ENCODE results near the gene CSGALNACT2. TPM values are rescaled to one million over a fixed set of nuclear protein-coding genes. Genes with fewer than 3 reads are reported as not detected.

The CSGALNACT2 gene
- total and polyA plus RNA-seq, 5 donors from 2014 or later, result 17.2 to 69.4 (median 24.6) TPM

DNA sequence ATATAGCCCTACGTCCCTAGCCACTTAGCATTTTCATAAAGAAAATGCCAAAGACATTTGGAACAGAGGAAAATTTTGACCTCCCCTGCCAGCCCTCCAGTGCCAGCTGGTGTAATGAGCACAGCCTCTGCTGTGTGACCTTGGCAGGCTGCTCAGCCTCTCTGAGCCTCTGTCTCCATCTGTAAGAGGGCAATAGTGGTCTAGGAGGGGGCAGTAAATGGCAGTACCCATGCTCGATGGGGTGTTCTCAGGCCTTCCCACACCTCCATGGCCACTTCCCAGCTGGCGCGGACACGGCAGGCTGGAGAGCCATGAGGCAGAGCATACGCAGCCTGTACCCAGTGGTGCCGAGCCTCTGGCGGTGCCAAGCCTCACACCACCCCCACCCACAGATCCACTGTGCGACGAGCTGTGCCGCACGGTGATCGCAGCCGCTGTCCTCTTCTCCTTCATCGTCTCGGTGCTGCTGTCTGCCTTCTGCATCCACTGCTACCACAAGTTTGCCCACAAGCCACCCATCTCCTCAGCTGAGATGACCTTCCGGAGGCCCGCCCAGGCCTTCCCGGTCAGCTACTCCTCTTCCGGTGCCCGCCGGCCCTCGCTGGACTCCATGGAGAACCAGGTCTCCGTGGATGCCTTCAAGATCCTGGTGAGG lies 24.0 kb upstream of the CSGALNACT2 start:
- H3K4me1 ChIP-seq (ENCODE audit: control insufficient read depth, insufficient read depth, low read length, poor library complexity, severe bottlenecking), result peaks cover 4% of the 10 kb centered on the region
- peak overlapping the region in 1 of 4 donors; percentile 58 for H3K4me3 Mint-ChIP-seq
- H3K9me3 Mint-ChIP-seq, result no peaks in the 10 kb centered on the region
- DNase-seq (no peak), ATAC-seq (ENCODE audit: low read depth in 2 of 2) (no peak)
- peak overlapping the region in 1 of 3 donors; percentile 62 for H3K27ac Mint-ChIP-seq
- H3K9me3 ChIP-seq (ENCODE audit: control insufficient read depth in 2 of 2, low read length in 2 of 2), result no peaks in the 10 kb centered on the region
- H3K27me3 ChIP-seq (ENCODE audit: control insufficient read depth, insufficient read depth, low read length), result no peaks in the 10 kb centered on the region
- no peak overlapping the region for H3K27ac ChIP-seq (ENCODE audit: insufficient read depth, low read length, poor library complexity, severe bottlenecking)
- no peaks in the 10 kb centered on the region for H3K27me3 Mint-ChIP-seq
- H3K4me1 Mint-ChIP-seq, result peaks cover 0 to 9% (median 1%) of the 10 kb centered on the region in 4 donors
- H3K4me3 ChIP-seq (ENCODE audit: low read depth, low read length), result no peak overlapping the region
- H3K36me3 Mint-ChIP-seq, result no peaks in the 10 kb centered on the region
- H3K36me3 ChIP-seq (ENCODE audit: control insufficient read depth, insufficient read depth, low read length), result no peaks in the 10 kb centered on the region

- Histone ChIP-seq H3K27me3 (ENCODE audit: control insufficient read depth, insufficient read depth, low read length) (no peaks in the 10 kb centered on the region), H3K9me3 (ENCODE audit: control insufficient read depth in 2 of 2, low read length in 2 of 2) (no peaks in the 10 kb centered on the region), H3K4me1 (ENCODE audit: control insufficient read depth, insufficient read depth, low read length, poor library complexity, severe bottlenecking) (peaks cover 10% of the 10 kb centered on the region), H3K27ac (ENCODE audit: insufficient read depth, low read length, poor library complexity, severe bottlenecking) (no peak overlapping the region), H3K36me3 (ENCODE audit: control insufficient read depth, insufficient read depth, low read length) (no peaks in the 10 kb centered on the region), H3K4me3 (ENCODE audit: low read depth, low read length) (no peak overlapping the region)
- no peaks in the 10 kb centered on the region for H3K36me3 Mint-ChIP-seq
- H3K27ac Mint-ChIP-seq, result peak overlapping the region in 1 of 3 donors; percentile 62
- no peaks in the 10 kb centered on the region for H3K27me3 Mint-ChIP-seq
- DNase-seq (no peak), ATAC-seq (ENCODE audit: low read depth in 2 of 2) (no peak)
- H3K9me3 Mint-ChIP-seq, result no peaks in the 10 kb centered on the region
- peak overlapping the region in 1 of 4 donors; percentile 58 for H3K4me3 Mint-ChIP-seq
- peaks cover 0 to 13% (median 1%) of the 10 kb centered on the region in 4 donors for H3K4me1 Mint-ChIP-seq
Observed at GRCh38 chr10:43114743-43115611, 23.3 kb upstream of the CSGALNACT2 start.

DNA sequence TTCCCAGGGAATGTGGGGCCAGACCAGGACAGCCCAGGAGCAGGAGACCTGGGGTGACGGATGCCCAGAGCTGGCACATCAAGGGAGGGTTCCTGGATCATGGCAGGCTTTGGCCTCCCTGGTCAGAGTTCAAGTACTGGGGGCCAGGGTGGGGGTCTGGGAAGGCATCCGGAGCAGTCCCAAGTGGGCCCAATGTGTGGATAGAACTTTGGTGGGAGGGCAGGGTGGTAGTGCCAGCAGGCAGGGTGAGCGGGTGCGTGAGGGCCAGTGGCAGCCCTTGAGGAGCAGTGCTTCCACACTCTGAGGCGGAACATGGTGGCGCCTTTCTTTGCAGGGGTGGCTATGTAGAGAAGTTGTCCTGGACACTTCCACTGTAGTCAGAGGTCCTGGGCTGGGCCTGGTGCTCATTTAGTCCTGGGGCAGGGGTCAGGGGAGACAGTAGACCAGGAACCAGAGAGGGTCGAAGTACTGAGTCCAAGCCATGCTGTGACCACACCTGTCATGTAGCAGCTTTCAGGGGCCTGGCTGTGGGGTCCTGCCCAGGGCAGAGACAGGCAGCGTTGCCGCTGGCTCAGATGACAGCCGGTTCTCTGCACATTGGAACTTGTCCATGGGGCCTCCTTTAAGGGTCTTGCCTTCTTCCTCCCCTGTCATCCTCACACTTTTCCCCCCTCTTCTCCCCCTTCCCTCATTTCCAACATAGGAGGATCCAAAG lies 22.2 kb upstream of the CSGALNACT2 start:
- Mint-ChIP-seq H3K36me3 (no peaks in the 10 kb centered on the region), H3K27me3 (no peaks in the 10 kb centered on the region), H3K4me1 (peaks cover 4 to 24% (median 11%) of the 10 kb centered on the region in 4 donors), H3K27ac (peak overlapping the region in 2 of 3 donors; percentile 60 to 71), H3K9me3 (no peaks in the 10 kb centered on the region), H3K4me3 (no peak overlapping the region)
- DNase-seq (no peak), ATAC-seq (ENCODE audit: low read depth in 2 of 2) (no peak)
- no peaks in the 10 kb centered on the region for H3K27me3 ChIP-seq (ENCODE audit: control insufficient read depth, insufficient read depth, low read length)
- no peaks in the 10 kb centered on the region for H3K9me3 ChIP-seq (ENCODE audit: control insufficient read depth in 2 of 2, low read length in 2 of 2)
- no peak overlapping the region for H3K4me3 ChIP-seq (ENCODE audit: low read depth, low read length)
- no peak overlapping the region for H3K27ac ChIP-seq (ENCODE audit: insufficient read depth, low read length, poor library complexity, severe bottlenecking)
- peaks cover 21% of the 10 kb centered on the region for H3K4me1 ChIP-seq (ENCODE audit: control insufficient read depth, insufficient read depth, low read length, poor library complexity, severe bottlenecking)
- no peaks in the 10 kb centered on the region for H3K36me3 ChIP-seq (ENCODE audit: control insufficient read depth, insufficient read depth, low read length)

GRCh38 chr10:43116596-43116995 lies 21.6 kb upstream of the CSGALNACT2 start:
- H3K9me3 Mint-ChIP-seq, result no peaks in the 10 kb centered on the region
- H3K27me3 Mint-ChIP-seq, result no peaks in the 10 kb centered on the region
- no peaks in the 10 kb centered on the region for H3K36me3 Mint-ChIP-seq
- no peak overlapping the region for H3K4me3 ChIP-seq (ENCODE audit: low read depth, low read length)
- DNase-seq (no peak), ATAC-seq (ENCODE audit: low read depth in 2 of 2) (no peak)
- no peaks in the 10 kb centered on the region for H3K9me3 ChIP-seq (ENCODE audit: control insufficient read depth in 2 of 2, low read length in 2 of 2)
- no peaks in the 10 kb centered on the region for H3K27me3 ChIP-seq (ENCODE audit: control insufficient read depth, insufficient read depth, low read length)
- peaks cover 7 to 29% (median 16%) of the 10 kb centered on the region in 4 donors for H3K4me1 Mint-ChIP-seq
- H3K27ac ChIP-seq (ENCODE audit: insufficient read depth, low read length, poor library complexity, severe bottlenecking), result no peak overlapping the region
- peaks cover 26% of the 10 kb centered on the region for H3K4me1 ChIP-seq (ENCODE audit: control insufficient read depth, insufficient read depth, low read length, poor library complexity, severe bottlenecking)
- H3K4me3 Mint-ChIP-seq, result no peak overlapping the region
- no peak overlapping the region for H3K27ac Mint-ChIP-seq
- no peaks in the 10 kb centered on the region for H3K36me3 ChIP-seq (ENCODE audit: control insufficient read depth, insufficient read depth, low read length)

DNA sequence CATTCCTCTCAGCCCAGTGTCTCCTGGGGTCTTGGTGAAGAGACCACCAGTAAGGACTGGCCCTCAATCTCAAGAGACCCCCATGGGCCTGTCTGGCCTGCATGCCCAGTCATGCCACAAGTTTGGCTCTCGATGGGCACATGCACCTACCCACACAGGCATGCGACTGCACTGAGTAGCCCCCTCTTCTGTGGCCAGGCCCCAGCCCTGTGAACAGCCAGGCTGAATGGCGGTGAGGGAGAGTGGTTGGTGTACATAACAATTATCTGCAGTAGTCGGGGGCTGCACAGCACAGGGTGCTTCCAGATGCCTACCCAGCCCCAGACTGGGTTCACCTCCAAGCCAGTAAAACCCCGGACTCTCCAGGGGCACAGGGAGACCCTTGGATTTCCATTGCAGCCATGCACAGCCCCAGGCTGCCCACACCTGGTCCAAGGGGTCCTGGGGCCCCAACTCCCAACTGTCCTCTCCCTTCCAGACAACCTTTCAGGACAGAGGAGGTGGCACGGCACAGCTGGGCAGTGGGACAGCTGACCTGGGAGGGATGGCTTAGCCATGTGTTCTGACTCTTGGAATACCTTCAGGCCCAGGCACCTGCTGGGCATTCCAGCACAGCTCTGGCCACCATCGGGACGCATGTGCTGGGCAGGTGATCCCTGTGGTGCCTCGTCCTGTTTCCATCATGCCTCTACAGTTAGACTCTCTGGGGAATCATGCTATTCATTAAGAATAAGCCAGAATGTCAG lies 21.0 kb upstream of the CSGALNACT2 start:
- ATAC-seq (ENCODE audit: low read depth in 2 of 2), result no peak
- Mint-ChIP-seq H3K27me3 (no peaks in the 10 kb centered on the region), H3K4me1 (peaks cover 7 to 35% (median 22%) of the 10 kb centered on the region in 4 donors), H3K27ac (peak overlapping the region in 1 of 3 donors; percentile 35), H3K4me3 (no peak overlapping the region), H3K36me3 (no peaks in the 10 kb centered on the region), H3K9me3 (no peaks in the 10 kb centered on the region)
- DNase-seq, result no peak
- H3K27ac ChIP-seq (ENCODE audit: insufficient read depth, low read length, poor library complexity, severe bottlenecking), result no peak overlapping the region
- peaks cover 32% of the 10 kb centered on the region for H3K4me1 ChIP-seq (ENCODE audit: control insufficient read depth, insufficient read depth, low read length, poor library complexity, severe bottlenecking)
- no peaks in the 10 kb centered on the region for H3K27me3 ChIP-seq (ENCODE audit: control insufficient read depth, insufficient read depth, low read length)
- no peaks in the 10 kb centered on the region for H3K9me3 ChIP-seq (ENCODE audit: control insufficient read depth in 2 of 2, low read length in 2 of 2)
- H3K36me3 ChIP-seq (ENCODE audit: control insufficient read depth, insufficient read depth, low read length), result no peaks in the 10 kb centered on the region
- H3K4me3 ChIP-seq (ENCODE audit: low read depth, low read length), result no peak overlapping the region

DNA sequence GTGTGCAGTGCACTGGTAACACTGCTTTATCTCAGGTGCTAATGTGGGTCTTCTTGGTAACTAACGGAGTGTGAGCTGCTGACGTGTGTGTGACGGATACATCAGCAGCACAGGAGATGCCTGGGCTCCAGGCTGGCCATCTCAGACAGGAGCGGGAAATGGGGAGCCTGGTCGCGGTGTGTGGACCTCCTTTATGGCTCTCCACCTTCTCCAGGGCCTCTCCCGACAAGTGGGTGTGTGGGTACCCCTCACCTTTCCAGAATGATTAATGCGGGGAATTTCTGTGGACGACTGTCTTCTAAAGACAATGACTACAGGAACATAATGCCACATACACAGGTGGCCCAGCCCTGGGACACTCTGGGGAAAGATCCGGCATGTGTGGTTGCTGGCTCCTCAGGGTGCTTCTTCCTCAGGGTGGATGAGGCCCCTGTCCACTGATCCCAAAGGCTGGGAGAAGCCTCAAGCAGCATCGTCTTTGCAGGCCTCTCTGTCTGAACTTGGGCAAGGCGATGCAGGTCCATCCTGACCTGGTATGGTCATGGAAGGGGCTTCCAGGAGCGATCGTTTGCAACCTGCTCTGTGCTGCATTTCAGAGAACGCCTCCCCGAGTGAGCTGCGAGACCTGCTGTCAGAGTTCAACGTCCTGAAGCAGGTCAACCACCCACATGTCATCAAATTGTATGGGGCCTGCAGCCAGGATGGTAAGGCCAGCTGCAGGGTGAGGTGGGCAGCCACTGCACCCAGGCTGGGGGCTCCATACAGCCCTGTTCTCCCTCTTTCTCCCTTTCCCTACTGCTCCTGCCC lies 20.3 kb upstream of the CSGALNACT2 start:
- Histone ChIP-seq H3K27ac (ENCODE audit: insufficient read depth, low read length, poor library complexity, severe bottlenecking) (no peak overlapping the region), H3K36me3 (ENCODE audit: control insufficient read depth, insufficient read depth, low read length) (no peaks in the 10 kb centered on the region), H3K27me3 (ENCODE audit: control insufficient read depth, insufficient read depth, low read length) (no peaks in the 10 kb centered on the region), H3K4me3 (ENCODE audit: low read depth, low read length) (no peak overlapping the region), H3K4me1 (ENCODE audit: control insufficient read depth, insufficient read depth, low read length, poor library complexity, severe bottlenecking) (peaks cover 35% of the 10 kb centered on the region), H3K9me3 (ENCODE audit: control insufficient read depth in 2 of 2, low read length in 2 of 2) (no peaks in the 10 kb centered on the region)
- no peak for DNase-seq
- no peaks in the 10 kb centered on the region for H3K9me3 Mint-ChIP-seq
- H3K27ac Mint-ChIP-seq, result peak overlapping the region in 1 of 3 donors; percentile 77
- H3K4me3 Mint-ChIP-seq, result no peak overlapping the region
- H3K4me1 Mint-ChIP-seq, result peaks cover 11 to 37% (median 25%) of the 10 kb centered on the region in 4 donors
- H3K27me3 Mint-ChIP-seq, result no peaks in the 10 kb centered on the region
- H3K36me3 Mint-ChIP-seq, result no peaks in the 10 kb centered on the region
- no peak for ATAC-seq (ENCODE audit: low read depth in 2 of 2)

Measured in CD4-positive, CD25-positive, alpha-beta regulatory T cell (primary cell).